Adipocyte (in vitro differentiated cells): Measurements from ENCODE around the gene DDN.

Experiments used
- DNase-seq: peaks from one replicate; pipeline ENCODE4 v3.0.0-alpha.2; 2015; ENCODE audit warnings: low read depth
- H3K27me3 ChIP-seq: replicated peaks from 2 replicates; pipeline ENCODE4 v1.7.0; 2013; ENCODE audit warnings: mild to moderate bottlenecking, low read length, moderate library complexity; ENCODE audit not compliant: control insufficient read depth, insufficient read depth
- H3K36me3 ChIP-seq: 2 replicates; pipeline ENCODE4 v1.7.0; 2013; ENCODE audit warnings: low read length, mild to moderate bottlenecking, moderate library complexity; ENCODE audit not compliant: control insufficient read depth, insufficient read depth, severe bottlenecking
- H3K4me1 ChIP-seq: 2 replicates; pipeline ENCODE4 v1.7.0; 2013; ENCODE audit warnings: mild to moderate bottlenecking, low read length, moderate library complexity; ENCODE audit not compliant: control insufficient read depth, insufficient read depth
- H3K4me3 ChIP-seq: 2 replicates; pipeline ENCODE4 v1.7.0; 2013; ENCODE audit warnings: mild to moderate bottlenecking, low read length, moderate library complexity
- H3K9ac ChIP-seq: 2 replicates; pipeline ENCODE4 v1.7.0; 2013; ENCODE audit warnings: mild to moderate bottlenecking, low read length, moderate library complexity
- H3K9me3 ChIP-seq: 2 replicates; pipeline ENCODE4 v1.7.0; 2013; ENCODE audit warnings: mild to moderate bottlenecking, low read length, moderate library complexity; ENCODE audit not compliant: control insufficient read depth

DDN gene

DNA sequence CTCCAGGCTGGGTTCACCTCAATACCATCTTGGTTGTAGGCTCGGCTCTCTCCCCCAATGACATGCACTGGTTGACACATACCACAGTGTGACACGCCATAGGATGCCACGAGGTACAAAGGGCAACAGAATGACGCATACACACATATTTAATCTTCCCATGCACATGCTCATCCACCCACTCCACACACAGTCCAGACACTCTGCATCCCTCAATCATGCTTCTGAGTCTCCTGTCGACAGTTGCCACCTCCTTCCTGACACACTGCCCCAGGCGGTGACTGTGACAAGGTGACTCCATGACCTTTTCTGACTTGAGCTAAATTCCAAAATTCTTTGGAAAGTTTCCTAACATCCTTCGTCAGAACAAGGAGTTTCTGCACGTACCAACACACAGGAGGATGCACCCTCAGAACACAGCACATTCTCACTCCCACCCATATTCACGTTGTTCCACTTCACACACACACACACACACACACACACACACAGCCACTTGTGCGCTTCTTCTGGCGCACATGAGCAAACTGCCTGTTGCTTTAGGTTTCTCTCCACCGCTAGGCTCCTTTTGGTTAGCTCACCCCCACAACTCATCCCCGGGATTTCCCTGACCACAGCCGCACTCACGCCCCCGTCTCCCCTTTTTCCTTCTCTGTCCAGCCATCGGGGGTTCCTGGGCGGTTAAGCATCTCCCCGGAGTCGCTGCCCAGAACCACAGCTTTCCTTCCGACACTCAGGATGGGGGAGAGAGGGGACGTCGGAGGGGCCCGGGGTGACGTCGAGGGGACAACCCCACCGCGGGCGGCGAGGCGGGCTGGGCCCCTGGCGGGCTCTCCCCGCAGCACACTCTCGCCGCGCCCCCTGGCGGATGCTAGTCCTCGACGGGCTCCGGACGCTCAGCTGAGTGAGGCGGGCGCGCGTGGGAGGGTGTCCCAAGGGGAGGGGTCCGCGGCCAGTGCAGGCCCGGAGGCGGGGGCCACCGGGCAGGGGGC, 21.6 kb downstream of the DDN start:
- Histone ChIP-seq H3K27me3 (peaks cover 68% of the 10 kb centered on the region), H3K4me3 (no peak overlapping the region), H3K4me1 (peaks cover 33% of the 10 kb centered on the region), H3K36me3 (no peaks in the 10 kb centered on the region), H3K9ac (no peak overlapping the region), H3K9me3 (no peaks in the 10 kb centered on the region)
- DNase-seq, result peak; percentile 83

DNA sequence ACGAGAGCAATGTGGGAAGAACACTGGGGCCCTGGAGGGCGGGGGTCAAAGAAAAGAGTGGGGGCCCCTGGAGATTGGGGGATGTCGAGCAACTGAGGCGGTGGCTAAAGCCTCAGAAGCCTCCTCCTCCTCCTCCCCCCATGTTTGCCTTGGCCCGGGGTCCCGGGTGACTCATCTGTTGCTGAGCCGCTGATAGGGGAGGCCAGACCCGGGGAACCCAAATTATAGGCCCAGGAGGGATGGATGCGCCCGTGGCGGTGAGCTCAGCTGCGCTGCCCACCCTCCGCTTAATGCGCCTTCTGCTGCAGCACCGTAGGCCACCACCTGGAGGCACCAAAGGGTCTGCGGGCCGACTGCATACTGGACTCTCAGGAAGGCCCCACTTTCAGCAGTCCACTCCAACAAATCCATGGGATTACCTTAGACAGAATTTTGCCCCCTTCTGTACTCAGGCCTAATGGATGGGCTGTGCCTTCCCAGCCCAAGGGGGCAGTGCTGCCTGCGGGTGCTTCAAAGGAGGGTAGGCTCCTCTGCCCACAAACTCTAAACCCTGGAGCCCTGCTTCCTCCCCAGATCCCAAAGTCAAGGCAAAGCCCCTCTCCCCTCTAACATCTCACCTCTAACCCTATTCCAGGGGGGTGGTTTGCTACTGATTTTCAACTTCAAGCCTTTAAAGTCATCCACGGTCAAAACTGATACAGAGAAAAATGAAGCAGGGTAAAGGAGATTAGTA, 25.1 kb downstream of the DDN start:
- DNase-seq, result no peak
- H3K4me3 ChIP-seq, result no peak overlapping the region

DNA sequence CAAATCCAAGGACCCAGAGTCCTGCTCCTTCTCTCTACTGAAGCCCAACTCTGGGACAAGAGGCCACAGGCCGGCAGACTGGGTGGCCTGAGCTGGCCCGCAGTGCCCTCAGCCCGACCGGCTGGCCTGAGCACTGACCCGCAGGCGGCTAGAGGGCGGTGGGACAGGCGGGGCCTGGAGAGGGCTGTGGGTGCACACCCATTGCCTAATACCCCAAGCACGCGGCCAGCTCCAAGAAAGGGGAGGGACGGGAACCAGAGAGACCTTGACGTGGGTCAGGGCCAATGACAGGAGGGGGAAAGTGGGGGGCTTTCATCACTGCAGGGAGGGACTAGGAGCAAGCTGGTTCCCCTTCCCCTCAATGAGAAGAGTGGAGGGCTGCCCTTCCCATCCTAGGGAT, 25.6 kb downstream of the DDN start:
- no peak for DNase-seq
- Histone ChIP-seq H3K27me3 (peaks cover 64% of the 10 kb centered on the region), H3K36me3 (no peaks in the 10 kb centered on the region)

More for the DNA sequence above, 25.1 kb downstream of the DDN start:
- Histone ChIP-seq H3K9ac (no peak overlapping the region), H3K36me3 (no peaks in the 10 kb centered on the region), H3K4me1 (peaks cover 18% of the 10 kb centered on the region), H3K9me3 (no peaks in the 10 kb centered on the region), H3K27me3 (peaks cover 64% of the 10 kb centered on the region)

DNA sequence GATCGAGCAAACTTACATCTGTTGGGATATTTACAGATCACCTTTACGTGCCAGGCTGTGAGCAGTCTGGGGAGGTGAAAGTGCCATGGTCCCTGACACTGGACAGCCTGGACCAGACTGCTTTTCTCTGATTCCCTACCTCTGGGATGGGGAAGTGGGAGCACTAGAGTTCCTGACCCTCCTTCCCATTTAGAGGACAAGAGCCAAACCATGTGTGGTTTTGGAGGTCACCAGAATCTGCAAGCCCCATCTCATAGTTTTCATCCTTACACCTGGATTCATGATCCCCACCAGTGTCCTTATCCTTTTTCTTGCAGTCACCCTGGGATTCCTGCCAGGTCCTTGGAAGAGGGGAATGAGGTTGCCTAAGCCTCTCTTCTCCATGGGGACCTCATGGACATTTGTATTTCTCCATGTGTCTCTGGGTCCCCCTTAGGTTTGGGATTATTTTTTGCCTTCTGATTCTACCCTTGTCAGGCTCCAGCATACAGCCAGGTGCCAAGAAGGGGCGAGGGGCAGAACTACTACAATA, 26.2 kb downstream of the DDN start:
- Histone ChIP-seq H3K9me3 (no peaks in the 10 kb centered on the region), H3K36me3 (no peaks in the 10 kb centered on the region), H3K4me3 (no peak overlapping the region), H3K4me1 (peaks cover 10% of the 10 kb centered on the region), H3K9ac (no peak overlapping the region), H3K27me3 (peaks cover 66% of the 10 kb centered on the region)
- no peak for DNase-seq

More for the DNA sequence above, 25.6 kb downstream of the DDN start:
- no peak overlapping the region for H3K9ac ChIP-seq
- H3K4me3 ChIP-seq, result no peak overlapping the region
- peaks cover 12% of the 10 kb centered on the region for H3K4me1 ChIP-seq
- H3K9me3 ChIP-seq, result no peaks in the 10 kb centered on the region

DNA sequence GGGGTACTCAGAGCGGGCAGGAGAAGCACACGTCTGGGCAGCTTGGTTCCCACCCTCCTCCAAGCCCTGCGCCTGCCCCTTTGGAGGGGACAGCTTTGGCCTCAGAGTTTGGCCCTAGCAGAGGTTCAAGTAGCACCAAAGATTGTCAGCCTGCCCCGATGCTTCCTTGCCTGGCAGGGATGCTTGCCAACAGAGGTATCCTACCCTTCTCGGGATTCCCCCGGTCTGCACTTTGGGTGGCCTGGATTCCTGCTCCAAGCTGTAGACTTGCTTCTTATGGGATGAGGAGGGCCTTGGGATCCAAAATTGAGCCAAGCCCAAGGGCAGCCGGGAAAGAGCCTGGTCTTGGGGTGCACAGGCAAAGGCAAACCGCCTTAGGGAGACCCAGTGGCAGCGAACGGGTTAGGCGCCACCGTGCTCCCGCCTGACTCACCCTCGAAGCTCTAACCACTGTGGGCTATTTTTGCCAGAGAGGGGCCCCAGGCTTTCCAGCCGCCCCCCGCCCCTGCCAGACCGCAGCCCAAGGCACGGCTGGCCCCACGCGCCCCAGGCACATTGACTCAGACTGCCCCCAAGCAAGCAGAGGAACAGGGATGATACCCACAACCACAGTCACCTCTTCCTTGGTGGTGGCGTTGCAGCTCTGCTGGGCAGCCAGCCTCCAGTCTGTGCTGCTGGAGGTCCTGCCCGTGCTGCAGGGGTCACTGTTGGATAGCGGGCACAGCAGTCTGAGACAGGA, 26.8 kb downstream of the DDN start:
- Histone ChIP-seq H3K9ac (no peak overlapping the region), H3K4me1 (peaks cover 10% of the 10 kb centered on the region), H3K36me3 (no peaks in the 10 kb centered on the region), H3K4me3 (no peak overlapping the region), H3K9me3 (no peaks in the 10 kb centered on the region), H3K27me3 (peaks cover 63% of the 10 kb centered on the region)
- no peak for DNase-seq

DNA sequence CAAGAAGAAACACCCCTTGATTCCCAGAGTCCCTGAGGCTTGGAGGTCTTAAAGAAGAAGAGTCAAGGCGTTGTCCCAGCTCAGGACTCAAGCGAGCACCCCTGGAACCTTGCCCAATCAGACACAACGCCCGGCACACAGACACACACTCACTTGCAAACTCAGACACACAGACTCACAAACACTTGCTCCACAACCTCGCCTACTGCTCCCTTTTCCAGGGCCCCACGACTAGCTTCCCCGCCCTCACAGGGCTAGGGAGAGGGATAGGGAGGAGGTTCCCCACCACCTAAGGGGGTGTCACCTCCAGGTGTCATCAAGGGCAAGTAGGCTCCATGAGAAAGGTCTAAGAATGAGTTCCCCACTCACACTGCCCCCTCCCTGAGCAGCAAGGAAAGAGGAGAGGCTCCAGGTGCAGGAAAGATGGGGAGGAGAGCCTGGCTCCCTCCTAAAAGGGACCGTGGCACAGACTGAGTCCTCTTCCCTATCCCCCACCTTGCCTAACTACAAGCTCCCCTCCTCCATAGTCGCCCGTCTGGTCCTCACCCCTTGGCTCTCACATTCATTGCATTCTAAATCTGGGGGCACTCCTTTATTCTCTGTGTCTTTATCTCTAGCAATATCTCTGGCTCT, 28.4 kb downstream of the DDN start:
- no peaks in the 10 kb centered on the region for H3K36me3 ChIP-seq
- H3K27me3 ChIP-seq, result peaks cover 53% of the 10 kb centered on the region
- no peaks in the 10 kb centered on the region for H3K9me3 ChIP-seq
- no peak for DNase-seq
- H3K4me3 ChIP-seq, result peak overlapping the region; percentile 66
- H3K9ac ChIP-seq, result peak overlapping the region; percentile 49
- peaks cover 10% of the 10 kb centered on the region for H3K4me1 ChIP-seq

DNA sequence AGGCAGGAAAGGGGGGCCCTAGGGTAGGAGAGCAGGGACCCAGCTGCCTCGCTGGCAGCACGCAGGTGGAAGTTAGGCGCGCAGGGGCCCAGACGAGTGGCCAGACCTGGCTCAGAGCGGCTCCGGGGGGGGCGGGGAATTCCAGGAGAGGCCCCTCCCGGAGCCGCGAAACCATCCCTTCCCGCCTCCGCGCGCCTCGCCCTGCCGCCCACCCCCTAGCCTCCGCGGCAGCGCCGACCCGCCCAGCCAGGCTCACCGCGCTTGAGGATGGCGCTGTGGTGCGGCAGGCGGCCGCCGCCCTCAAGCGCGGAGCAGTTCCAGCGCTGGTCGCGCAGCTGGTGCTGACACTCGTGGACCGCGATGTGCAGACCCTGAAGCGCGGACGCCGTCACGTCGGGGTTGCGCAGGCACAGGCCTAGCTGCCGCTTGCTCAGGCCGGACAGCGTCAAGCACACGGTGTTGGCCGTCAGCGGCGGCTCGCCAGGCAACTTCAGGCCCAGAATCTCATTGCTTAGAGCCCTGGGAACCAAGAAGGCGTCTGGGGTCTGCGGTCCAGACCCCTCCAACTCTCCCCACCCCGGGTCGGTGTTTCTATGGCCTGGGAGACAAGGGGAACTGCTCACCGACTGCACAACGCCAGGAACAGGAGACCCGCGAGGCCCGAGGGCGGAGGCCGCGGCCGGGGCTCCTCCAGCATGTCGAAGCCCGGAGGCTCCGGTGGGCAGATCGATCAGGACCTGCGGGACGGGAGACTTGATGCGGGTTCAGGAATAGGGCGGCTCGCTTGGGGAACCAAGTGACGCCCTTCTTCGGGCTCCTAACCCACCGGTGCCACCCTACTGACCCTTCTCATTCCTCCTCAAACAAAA, 29.1 kb downstream of the DDN start:
- no peak overlapping the region for H3K9ac ChIP-seq
- peaks cover 10% of the 10 kb centered on the region for H3K4me1 ChIP-seq
- DNase-seq, result peak; percentile 36
- H3K36me3 ChIP-seq, result no peaks in the 10 kb centered on the region
- no peak overlapping the region for H3K4me3 ChIP-seq
- peaks cover 49% of the 10 kb centered on the region for H3K27me3 ChIP-seq
- no peaks in the 10 kb centered on the region for H3K9me3 ChIP-seq

DNA sequence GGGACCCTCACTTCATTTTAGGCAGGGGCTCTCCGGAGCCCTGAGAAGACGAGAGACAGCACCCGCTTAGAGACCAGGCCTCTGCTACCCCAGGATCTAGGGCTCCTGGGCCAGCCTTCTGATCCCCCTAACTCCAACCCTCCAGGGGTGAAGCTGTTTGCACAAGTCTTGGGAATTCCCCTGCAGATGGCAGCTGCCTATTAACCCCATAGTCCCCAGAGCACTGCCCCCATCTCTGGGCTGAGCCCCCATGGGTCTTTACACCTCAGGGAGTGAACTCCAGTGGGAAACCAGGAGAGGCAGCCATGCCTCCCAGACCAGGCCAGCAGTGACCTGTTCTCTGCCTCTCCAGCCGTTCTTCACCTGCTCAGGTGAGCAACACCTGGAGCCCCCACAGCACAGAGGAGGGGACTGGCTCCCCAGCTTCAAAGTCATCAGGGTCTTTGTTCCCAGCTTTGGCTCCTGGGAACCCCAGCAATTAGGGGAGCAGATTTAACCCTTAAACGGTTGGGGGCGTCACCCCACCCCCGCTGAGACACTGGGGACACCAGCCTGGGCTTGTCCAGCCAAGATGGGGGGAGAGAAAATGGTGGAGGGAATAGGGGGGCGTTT, 29.9 kb downstream of the DDN start:
- no peak overlapping the region for H3K9ac ChIP-seq
- no peaks in the 10 kb centered on the region for H3K36me3 ChIP-seq
- H3K4me3 ChIP-seq, result no peak overlapping the region
- H3K9me3 ChIP-seq, result no peaks in the 10 kb centered on the region
- H3K4me1 ChIP-seq, result peaks cover 10% of the 10 kb centered on the region
- no peak for DNase-seq
- peaks cover 57% of the 10 kb centered on the region for H3K27me3 ChIP-seq

DNA sequence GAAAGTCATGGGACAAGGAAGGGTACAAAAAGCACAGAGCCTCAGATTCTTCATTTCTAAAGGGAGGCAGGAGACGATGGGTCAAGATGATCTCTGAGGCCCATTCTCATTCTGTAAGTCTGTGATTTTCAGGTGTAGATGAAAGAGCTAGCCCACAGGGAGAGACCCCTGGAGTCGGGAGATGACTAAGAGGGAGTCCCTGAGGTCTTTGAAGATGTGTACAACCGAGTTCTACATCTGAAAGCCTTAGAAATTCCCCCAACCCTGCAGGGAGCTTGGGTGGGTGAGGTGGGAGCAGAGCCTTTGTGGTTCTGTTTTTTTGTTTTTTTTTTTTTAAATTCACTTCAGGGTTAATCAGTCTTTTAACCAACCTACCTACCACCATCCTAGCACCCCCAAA, 30.7 kb downstream of the DDN start:
- Histone ChIP-seq H3K9me3 (no peaks in the 10 kb centered on the region), H3K4me1 (peaks cover 4% of the 10 kb centered on the region), H3K4me3 (no peak overlapping the region), H3K36me3 (no peaks in the 10 kb centered on the region), H3K27me3 (peaks cover 57% of the 10 kb centered on the region), H3K9ac (no peak overlapping the region)
- no peak for DNase-seq
